Bone marrow (tissue), 2 donors: ENCODE results near the gene EIF4G1.

Experiments used
- DNase-seq, 2 donors: peaks; one replicate each; lab custom pipeline; 2025; lab: John Stamatoyannopoulos, UW

EIF4G1 gene

GRCh38 chr3:184352149-184352785 lies 37.9 kb downstream of the EIF4G1 start:
- DNase-seq, result no peak

- no peak for DNase-seq
These were observed 38.6 kb downstream of the EIF4G1 start for GRCh38 chr3:184352897-184353545.

- DNase-seq, result no peak
These were observed 39.1 kb downstream of the EIF4G1 start for GRCh38 chr3:184353546-184353941.

DNA sequence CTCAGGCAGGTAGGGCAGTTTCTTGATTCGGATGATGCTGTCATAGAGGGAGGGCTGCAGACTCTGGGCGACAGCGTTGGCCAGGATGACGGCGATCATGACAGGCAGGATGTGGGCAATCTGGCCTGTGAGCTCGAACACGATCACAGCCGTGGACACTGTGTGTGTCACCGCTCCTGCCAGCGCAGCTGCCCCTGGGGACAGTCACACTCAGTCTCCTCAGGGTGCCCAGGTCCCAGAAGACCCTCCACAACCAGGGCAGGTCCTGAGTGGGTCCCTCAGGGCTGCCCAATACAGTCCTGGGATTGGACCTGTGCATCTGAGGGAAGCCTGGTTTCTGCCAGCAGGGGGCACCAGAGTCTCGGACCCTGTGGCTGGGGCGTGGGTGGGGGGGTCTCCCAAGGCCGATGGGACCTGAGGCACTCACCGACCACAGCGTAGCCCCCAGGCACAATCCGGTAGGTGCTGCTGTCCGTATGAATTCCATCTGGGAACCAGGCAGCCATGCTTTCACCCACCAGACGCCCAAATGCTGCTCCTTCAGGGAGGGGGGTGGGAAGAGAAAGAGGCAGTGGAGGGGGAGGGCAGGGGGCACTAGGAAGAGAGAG lies 39.8 kb downstream of the EIF4G1 start:
- DNase-seq, result no peak

DNA sequence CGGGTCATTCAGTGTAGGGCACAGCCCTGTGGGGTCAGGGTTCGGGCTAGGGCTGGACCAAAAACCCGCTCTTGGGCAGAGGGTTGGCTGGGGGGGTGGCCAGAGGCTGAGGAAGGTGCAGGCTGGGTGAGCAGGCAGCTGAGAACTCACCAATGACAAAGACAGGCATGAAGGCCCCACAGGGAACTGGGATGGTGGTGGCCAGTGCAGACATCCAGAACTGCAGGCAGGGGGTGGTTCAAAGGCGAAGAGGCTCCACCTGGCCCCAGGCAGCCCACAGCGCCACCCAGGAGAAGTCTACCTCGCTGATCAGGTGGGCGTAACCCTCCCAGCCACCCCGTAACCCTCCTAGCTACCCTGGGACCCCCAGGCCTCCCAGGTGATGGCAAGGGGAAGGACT lies 40.3 kb downstream of the EIF4G1 start:
- no peak for DNase-seq

GRCh38 chr3:184355261-184356040 lies 41.0 kb downstream of the EIF4G1 start:
- no peak for DNase-seq

DNA sequence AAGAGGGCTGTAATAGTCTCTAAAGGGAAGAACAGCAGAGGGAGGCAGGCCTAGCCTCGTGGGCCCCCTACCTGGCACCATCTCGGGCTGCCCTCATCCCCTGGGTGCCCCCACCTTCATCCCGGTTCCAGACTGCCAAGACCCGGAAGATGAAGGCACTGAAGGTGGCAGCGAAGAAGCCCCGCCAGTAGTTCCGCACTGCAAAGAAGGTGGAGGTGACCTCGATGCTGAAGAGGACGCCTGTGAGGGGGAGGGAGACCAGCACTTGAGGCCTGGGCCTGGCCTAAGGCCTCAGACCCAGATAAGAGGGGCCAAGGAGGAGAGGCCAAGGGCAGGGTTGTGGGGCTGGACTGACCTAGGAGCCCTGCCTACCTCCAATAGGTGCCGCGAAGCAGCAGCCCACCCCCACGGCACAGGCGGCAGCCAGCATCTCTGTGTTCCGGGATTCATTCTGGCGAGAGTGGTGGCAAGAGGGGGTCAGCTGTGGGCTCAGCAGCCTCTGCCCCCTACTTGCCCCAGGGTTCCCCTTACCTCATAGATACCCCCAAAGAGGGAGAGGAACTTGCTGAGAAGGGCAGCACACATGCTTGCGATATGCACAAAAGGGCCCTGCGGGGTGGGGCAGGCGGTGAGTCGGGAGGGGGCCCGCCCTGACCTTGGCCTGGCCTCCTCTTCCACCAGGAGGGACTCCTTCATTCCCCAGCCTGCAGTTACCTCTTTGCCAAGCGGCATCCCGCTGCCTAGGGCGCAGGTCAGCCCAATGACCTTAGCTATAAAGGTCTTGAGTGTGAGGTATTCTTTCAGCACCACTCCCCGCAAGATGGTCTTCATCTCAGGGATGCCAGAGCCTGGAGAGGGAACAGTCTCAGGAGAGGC lies 43.1 kb downstream of the EIF4G1 start:
- DNase-seq, result no peak

DNA sequence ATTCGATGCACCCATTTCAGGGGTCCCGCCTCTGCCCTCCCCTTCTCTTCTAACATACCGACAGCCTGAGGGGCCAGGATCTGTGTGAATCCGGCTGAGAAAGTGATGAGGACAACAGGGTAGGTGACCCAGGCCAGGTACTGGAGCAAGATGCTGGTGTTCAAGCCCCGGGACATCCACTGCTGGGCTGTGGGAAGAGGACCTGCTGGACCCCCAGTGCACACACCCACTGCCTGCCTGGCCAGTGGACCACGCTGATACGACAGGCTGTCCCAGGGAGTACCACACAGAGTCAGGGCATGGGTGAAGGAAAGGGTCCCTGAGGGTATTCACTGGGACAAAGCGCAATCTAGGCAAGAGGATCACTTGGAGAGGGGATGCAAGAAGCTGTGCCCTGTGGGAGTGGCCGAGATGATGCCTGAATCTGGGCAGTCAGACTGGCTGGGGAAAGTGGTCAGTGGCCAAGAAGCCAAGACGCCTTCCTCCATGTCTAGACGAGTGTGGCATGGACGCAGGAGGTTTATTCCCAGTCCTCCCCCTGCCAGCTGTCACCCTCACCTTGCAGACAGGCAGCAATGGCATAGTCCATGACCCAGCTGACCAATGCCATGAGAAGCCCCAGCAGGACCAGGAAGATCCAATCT lies 43.8 kb downstream of the EIF4G1 start:
- DNase-seq, result no peak

DNA sequence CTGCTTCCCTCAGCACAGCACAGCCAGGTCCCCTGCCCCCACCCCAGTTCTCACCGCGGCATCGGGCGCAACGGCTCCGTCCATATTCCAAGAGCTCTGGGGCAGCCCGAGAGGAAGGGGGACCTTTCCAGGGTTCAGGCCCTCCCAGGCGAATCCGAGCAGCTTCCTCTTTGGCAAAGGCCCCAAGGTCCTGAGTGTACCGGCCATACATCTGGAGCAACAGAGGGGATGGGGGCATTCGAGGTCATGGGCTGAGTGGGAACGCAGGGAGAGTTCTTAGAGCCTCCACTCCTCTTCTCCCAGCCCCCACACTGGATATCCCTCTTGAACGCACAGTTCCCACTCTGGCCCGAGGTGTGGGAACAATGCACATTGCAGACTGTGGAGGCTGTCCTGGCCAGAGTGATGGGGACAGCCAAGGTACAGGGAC lies 44.5 kb downstream of the EIF4G1 start:
- no peak for DNase-seq

- DNase-seq, result no peak
These were observed 45.2 kb downstream of the EIF4G1 start for GRCh38 chr3:184359610-184360009.

- DNase-seq, result no peak
These were observed 45.9 kb downstream of the EIF4G1 start for GRCh38 chr3:184360070-184360928.

GRCh38 chr3:184360929-184361531 lies 46.6 kb downstream of the EIF4G1 start:
- no peak for DNase-seq

DNA sequence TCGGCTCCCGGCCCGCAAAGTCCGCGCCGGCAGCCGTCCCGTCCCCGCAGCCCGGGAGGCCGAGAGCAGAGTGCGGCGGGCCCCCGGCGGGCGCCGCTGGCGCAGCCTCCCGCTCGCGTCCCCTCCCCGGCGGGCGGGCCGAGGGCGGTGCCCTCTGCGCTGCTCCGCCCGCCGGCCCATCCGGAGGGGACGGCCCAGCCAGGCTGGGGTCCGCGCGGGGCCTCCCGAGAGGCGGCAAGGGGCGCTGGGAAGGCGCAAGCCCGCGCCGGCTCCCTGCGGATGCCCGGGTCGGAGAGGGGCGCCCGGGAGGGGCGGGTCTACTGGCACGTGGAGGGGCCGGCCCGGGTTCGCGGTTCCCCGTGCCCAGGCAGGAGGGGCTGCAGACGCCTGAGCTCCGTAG lies 47.1 kb downstream of the EIF4G1 start, which contains the start of the genes CLCN2 and POLR2H:
TSS of gene CLCN2 (minus strand) at position 74 of the 400 bp plus-strand sequence. CDS start 126 bp downstream, outside the sequence.
TSS of gene POLR2H (plus strand) at position 179 of the 400 bp plus-strand sequence. CDS start 1,783 bp downstream, outside the sequence.
- no peak for DNase-seq

DNA sequence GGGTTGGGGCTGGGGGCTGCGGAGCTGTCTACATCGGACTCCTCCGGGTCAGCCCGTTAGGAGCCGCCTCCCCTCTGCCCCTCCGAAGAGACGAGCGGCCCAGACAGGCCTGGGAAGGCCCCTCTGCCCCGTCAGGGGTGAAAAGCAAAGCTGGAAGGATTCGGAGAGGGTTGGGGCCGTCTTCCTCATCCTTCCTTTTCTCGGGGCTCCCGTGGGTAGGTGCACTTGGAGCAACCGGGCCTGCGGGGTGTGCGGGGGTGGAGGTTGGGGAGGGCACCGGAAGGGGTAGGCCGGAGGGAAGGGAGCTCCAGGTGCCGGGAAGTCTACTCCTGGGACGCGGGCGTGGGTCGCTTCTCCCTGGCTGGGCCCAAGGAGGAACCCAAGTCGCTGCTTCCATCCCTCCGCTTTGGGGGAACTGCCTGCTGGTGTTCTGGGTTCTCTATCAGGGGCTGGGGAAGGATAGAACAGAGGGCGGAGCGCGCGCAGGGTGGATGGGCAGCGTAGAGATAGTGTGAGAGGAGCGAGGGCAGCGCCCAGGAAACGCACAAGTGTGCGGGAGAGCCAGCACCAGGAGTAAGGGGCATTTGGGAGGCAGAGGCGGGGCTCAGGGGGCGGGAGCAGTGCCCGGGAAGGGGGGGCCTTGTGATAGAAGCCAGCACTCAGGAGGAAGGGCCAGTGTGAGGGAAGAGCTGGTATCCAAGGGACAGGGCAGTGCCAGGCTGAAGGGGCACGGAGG lies 47.7 kb downstream of the EIF4G1 start:
- DNase-seq, result peak in 1 of 2 donors; percentile 44

- peak; percentile 81 to 94 for DNase-seq
These were observed 48.5 kb downstream of the EIF4G1 start for GRCh38 chr3:184362668-184363546.

- DNase-seq, result no peak
These were observed 52.3 kb downstream of the EIF4G1 start for GRCh38 chr3:184366619-184367289.

DNA sequence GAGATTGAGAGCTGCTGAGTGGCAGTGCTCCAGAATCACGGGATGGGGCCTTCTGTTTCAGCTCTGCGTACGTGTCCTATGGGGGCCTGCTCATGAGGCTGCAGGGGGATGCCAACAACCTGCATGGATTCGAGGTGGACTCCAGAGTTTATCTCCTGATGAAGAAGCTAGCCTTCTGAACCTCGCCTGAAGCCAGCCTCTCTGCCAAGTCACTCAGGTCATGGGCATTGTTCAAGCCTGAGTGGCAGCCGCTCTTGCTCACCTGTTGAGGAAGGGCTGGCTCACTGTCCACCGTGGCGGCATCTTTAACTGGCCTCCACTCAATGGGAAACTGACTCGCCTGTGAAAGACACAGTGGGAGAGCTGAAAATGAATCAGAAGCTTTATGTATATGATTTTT lies 53.7 kb downstream of the EIF4G1 start:
- DNase-seq, result no peak
